OCI-LY1 (cell line): Measurements from ENCODE around the gene EGFL7.

Experiments
- EZH2 ChIP-seq: fragments of 200-600 bp; sonication (generic), shearing (Covaris generic); IDR thresholded peaks from 2 replicates; pipeline ENCODE4 v1.8.0; 2017; ENCODE audit warnings: borderline replicate concordance, mixed run types, mild to moderate bottlenecking, antibody characterized with exemption, low read length, moderate library complexity, mixed read lengths
- TF ChIP-seq, protein P1 (sequence below): fragments of 200-600 bp; sonication (generic), shearing (Covaris generic); IDR thresholded peaks from 2 replicates; pipeline ENCODE4 v1.5.1; 2017; ENCODE audit warnings: mild to moderate bottlenecking, antibody characterized with exemption, low read length, moderate library complexity, mixed read lengths

DNA sequence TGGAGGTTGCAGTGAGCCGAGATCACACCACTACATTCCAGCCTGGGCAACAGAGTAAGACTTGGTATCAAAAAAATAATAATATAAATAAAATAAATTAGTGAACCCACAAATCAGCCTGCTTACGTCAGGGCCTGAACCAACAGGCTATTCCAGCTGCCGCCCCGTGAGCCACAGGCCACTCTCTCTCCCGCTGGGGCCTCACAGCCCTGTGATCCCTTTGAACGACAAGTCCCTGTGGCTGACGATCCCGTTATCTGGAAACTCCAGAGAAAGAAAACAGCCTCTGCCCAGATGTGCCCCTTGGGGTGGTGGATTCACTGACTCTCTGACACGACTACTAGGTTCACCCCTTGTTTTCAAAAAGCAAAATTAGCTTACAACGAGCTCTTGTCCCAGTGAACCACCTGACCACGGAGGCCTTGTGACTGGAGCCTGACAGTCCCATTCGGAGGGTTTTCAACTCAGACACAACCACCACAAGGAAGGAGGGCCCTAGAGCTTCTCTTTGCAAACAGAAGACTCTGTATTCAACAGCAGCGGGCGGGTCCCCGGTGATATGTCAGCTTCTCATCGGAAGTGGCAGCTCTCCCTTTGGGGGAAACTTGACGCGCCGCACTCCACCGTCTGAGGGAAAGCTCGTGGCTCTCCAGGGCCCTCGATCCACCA is 45.3 kb downstream of the EGFL7 start:
- TF ChIP-seq, protein P1, sequence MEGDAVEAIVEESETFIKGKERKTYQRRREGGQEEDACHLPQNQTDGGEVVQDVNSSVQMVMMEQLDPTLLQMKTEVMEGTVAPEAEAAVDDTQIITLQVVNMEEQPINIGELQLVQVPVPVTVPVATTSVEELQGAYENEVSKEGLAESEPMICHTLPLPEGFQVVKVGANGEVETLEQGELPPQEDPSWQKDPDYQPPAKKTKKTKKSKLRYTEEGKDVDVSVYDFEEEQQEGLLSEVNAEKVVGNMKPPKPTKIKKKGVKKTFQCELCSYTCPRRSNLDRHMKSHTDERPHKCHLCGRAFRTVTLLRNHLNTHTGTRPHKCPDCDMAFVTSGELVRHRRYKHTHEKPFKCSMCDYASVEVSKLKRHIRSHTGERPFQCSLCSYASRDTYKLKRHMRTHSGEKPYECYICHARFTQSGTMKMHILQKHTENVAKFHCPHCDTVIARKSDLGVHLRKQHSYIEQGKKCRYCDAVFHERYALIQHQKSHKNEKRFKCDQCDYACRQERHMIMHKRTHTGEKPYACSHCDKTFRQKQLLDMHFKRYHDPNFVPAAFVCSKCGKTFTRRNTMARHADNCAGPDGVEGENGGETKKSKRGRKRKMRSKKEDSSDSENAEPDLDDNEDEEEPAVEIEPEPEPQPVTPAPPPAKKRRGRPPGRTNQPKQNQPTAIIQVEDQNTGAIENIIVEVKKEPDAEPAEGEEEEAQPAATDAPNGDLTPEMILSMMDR: no peak
- no peak for TF ChIP-seq EZH2
